Measurements from ENCODE around the gene MANSC1. TPM values are rescaled to one million over a fixed set of nuclear protein-coding genes. Genes with fewer than 3 reads are reported as not detected.

MANSC1 gene
- total and polyA plus RNA-seq, 2 donors (not counting 3 experiments of a cell fraction or from before 2014, with no cell fraction given) = 37.0 to 65.0 TPM

DNA sequence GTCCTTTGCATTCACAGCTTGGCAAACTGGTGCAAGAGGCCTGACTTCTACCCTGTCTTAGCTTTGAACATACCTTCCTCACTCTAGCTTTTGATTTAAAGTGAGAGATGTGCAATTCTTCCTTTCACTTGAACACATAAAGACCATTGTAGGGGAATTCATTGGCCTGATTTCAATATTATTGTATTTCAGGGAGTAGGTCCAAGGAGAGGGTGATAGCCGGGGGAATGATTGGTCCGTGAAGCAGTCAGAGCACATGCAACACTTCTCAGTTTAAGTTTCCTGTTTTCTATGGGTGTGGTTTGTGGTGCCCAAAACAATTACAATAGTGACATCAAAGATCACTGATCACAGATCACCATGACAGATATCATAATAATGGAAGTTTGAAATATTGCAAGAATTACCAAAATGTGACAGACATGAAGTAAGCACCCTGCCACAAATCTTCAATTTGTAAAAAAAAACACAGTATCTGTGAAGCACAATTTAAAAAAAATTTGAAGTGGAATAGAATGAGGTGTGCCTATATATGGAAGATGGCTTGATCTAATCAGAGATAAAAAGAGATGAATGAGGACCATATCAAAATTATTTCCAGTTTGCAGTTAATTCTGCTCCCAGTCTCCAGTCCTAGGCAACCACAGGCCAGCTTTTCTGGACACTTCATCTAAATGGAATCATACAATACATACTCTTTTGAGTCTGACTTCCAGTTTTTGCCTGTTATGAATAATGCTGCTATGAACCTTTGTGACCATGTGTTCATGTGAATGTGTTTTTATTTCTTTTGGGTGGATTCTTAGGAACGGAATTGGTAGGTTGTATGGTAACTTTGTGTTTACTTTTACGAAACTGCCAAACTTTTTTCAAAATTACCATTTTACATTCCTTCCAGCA lies 30.0 kb upstream of the MANSC1 start:
- H3K4me3 ChIP-seq (replicated peaks in 1 of 3; ENCODE audit: insufficient read depth in 1 of 3, low read depth in 1 of 3, low read length in 3 of 3) = no peak overlapping the region
- no peak for FAIRE-seq
- no peaks in the 10 kb centered on the region for H3K4me1 ChIP-seq (ENCODE audit: control insufficient read depth, extremely low read depth, insufficient read depth, low read length)
- H3K9me3 ChIP-seq (replicated peaks; ENCODE audit: control insufficient read depth, insufficient read depth, low read length) = no peaks in the 10 kb centered on the region
- H3K9me1 ChIP-seq (replicated peaks; ENCODE audit: control insufficient read depth, extremely low read depth, insufficient read depth, low read length) = no peaks in the 10 kb centered on the region
- BruUV-seq (replicated peaks) = no TSS peak
- H3K79me2 ChIP-seq (ENCODE audit: control insufficient read depth, insufficient read depth, low read length) = no peaks in the 10 kb centered on the region
- ChIA-PET CTCF (interaction anchor here (0.9 to 6.5 kb wide), 6 partner anchors 23 to 357 kb away, joined by 3 to 71 read pairs (median 3); partner anchors contain the start of genes BORCS5 and DUSP16), POLR2A (no interaction called here)
- TF ChIP-seq EZH2 (IDR thresholded peaks at IDR 0.05; ENCODE audit: borderline replicate concordance, low read depth, low read length, severe bottlenecking) = no peak
- no peak for TF ChIP-seq POLR2AphosphoS5 (IDR thresholded peaks at IDR 0.05; ENCODE audit: insufficient read depth, low read depth, low read length)
- TF ChIP-seq, protein P1, sequence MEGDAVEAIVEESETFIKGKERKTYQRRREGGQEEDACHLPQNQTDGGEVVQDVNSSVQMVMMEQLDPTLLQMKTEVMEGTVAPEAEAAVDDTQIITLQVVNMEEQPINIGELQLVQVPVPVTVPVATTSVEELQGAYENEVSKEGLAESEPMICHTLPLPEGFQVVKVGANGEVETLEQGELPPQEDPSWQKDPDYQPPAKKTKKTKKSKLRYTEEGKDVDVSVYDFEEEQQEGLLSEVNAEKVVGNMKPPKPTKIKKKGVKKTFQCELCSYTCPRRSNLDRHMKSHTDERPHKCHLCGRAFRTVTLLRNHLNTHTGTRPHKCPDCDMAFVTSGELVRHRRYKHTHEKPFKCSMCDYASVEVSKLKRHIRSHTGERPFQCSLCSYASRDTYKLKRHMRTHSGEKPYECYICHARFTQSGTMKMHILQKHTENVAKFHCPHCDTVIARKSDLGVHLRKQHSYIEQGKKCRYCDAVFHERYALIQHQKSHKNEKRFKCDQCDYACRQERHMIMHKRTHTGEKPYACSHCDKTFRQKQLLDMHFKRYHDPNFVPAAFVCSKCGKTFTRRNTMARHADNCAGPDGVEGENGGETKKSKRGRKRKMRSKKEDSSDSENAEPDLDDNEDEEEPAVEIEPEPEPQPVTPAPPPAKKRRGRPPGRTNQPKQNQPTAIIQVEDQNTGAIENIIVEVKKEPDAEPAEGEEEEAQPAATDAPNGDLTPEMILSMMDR (IDR thresholded peaks at IDR 0.05; ENCODE audit: extremely low read depth in 1 of 2, insufficient read depth in 1 of 2, low read depth in 1 of 2, low read length in 2 of 2) = no peak
- TF ChIP-seq POLR2A (IDR thresholded peaks at IDR 0.05; ENCODE audit: low read depth, low read length) = no peak
- TF ChIP-seq, protein P2, sequence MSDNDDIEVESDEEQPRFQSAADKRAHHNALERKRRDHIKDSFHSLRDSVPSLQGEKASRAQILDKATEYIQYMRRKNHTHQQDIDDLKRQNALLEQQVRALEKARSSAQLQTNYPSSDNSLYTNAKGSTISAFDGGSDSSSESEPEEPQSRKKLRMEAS (IDR thresholded peaks at IDR 0.05; ENCODE audit: insufficient read depth, insufficient read length) = no peak
- no peak for TF ChIP-seq GATA2 (IDR thresholded peaks at IDR 0.05; ENCODE audit: insufficient read depth, insufficient read length, low read depth, low read length)
- no peak for TF ChIP-seq FOS (IDR thresholded peaks at IDR 0.05; ENCODE audit: borderline replicate concordance, insufficient read depth, low read length)
- no peaks in the 10 kb centered on the region for H3K27me3 ChIP-seq (ENCODE audit: control insufficient read depth in 2 of 2, insufficient read depth in 2 of 2, low read length in 2 of 2)
- DNase-seq (ENCODE audit: low read depth, low spot score) = no peak
- no peak overlapping the region for H3K9ac ChIP-seq (replicated peaks; ENCODE audit: extremely low read depth, insufficient read depth, low read length)
- no peak overlapping the region for H3K27ac ChIP-seq (ENCODE audit: insufficient read depth, low read depth, low read length)
- dilution Hi-C loops (cut with MboI; ENCODE audit: extremely low pct_ligation_motif_present, low sequenced_read_pairs) (no loop called here), intact Hi-C loops (cut with micrococcal nuclease) (loop anchor here (5.0 kb wide), 1 partner anchor 97 kb away; no protein-coding TSS in a partner anchor)
- no peaks in the 10 kb centered on the region for H4K20me1 ChIP-seq (replicated peaks; ENCODE audit: control insufficient read depth, extremely low read depth, insufficient read depth, low read length)
- no peak overlapping the region for H2AFZ ChIP-seq (ENCODE audit: low read depth, low read length)
- no peaks in the 10 kb centered on the region for H3K36me3 ChIP-seq (ENCODE audit: control insufficient read depth in 2 of 2, extremely low read depth in 1 of 2, insufficient read depth in 2 of 2, low read length in 2 of 2)
- H3K4me2 ChIP-seq (ENCODE audit: insufficient read depth, low read length) = no peak overlapping the region

Measured in endothelial cell of umbilical vein (primary cell).